Prostate gland (tissue), 2 donors: ENCODE results near the gene ZNF385B.

Source experiments
- POLR2A ChIP-seq: fragments of 450-650 bp; IDR thresholded peaks from one replicate; pipeline ENCODE4 v1.6.1; 2016; ENCODE audit warnings: antibody characterized with exemption, mild to moderate bottlenecking
- POLR2AphosphoS5 ChIP-seq: sonication (generic); formaldehyde crosslinking; IDR thresholded peaks from one replicate; pipeline ENCODE4 v1.6.1; 2017; ENCODE audit warnings: antibody characterized with exemption
- TF ChIP-seq, protein P1 (sequence below), 4 experiments: fragments of 200-600 bp in 2 of 4; fragments of 450-650 bp in 2 of 4; sonication (generic) in 2 of 4; IDR thresholded peaks; 1 replicate in 3 of 4; 2 replicates in 1 of 4; pipeline ENCODE4 v1.5.1; 2016 to 2019; ENCODE audit warnings: antibody characterized with exemption in 4 of 4, mild to moderate bottlenecking in 2 of 4, moderate library complexity in 2 of 4

DNA sequence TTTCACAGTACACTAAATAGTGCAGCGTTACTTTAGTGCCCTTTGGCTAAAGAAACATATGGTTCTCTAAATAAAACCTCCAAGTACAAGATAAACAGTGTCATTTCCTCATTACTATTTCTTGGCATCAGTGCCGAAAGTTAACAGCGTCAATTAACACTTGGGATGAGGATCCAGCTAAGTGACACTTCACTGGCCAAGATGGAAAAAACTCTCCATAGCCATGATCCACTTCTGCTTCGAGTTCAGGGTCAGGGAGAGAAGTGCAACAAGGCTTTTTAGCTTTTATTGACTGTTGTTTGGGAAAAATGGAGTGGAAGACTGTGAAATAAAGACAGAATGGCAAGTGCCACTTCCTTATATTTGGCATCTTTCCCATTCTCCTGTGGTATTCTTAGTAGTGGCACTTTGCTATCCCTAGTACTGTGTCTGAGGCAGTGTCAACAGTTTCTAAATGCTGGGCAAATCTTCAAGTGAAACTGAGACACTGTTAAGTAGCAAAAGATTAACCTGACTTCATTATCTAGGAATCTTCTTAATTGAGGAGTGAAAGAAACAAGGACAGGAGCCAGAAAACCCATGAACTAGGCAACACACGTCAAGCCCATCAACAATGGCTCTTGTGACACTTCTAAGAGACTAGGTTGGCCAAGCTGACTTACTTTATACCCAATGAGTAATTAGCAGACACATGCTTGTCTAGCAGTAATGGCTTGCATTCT is 374.2 kb downstream of the ZNF385B start:
- TF ChIP-seq, protein P1, sequence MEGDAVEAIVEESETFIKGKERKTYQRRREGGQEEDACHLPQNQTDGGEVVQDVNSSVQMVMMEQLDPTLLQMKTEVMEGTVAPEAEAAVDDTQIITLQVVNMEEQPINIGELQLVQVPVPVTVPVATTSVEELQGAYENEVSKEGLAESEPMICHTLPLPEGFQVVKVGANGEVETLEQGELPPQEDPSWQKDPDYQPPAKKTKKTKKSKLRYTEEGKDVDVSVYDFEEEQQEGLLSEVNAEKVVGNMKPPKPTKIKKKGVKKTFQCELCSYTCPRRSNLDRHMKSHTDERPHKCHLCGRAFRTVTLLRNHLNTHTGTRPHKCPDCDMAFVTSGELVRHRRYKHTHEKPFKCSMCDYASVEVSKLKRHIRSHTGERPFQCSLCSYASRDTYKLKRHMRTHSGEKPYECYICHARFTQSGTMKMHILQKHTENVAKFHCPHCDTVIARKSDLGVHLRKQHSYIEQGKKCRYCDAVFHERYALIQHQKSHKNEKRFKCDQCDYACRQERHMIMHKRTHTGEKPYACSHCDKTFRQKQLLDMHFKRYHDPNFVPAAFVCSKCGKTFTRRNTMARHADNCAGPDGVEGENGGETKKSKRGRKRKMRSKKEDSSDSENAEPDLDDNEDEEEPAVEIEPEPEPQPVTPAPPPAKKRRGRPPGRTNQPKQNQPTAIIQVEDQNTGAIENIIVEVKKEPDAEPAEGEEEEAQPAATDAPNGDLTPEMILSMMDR (IDR thresholded peaks at IDR 0.05): no peak
- no peak for TF ChIP-seq POLR2AphosphoS5
- TF ChIP-seq POLR2A: no peak
